ENCODE measurements around the gene IKZF3. TPM values are rescaled to one million over a fixed set of nuclear protein-coding genes. Genes with fewer than 3 reads are reported as not detected.

IKZF3 gene
- polyA plus RNA-seq, 1 of the 3 experiments (the other 2 are of a cell fraction): not detected

DNA sequence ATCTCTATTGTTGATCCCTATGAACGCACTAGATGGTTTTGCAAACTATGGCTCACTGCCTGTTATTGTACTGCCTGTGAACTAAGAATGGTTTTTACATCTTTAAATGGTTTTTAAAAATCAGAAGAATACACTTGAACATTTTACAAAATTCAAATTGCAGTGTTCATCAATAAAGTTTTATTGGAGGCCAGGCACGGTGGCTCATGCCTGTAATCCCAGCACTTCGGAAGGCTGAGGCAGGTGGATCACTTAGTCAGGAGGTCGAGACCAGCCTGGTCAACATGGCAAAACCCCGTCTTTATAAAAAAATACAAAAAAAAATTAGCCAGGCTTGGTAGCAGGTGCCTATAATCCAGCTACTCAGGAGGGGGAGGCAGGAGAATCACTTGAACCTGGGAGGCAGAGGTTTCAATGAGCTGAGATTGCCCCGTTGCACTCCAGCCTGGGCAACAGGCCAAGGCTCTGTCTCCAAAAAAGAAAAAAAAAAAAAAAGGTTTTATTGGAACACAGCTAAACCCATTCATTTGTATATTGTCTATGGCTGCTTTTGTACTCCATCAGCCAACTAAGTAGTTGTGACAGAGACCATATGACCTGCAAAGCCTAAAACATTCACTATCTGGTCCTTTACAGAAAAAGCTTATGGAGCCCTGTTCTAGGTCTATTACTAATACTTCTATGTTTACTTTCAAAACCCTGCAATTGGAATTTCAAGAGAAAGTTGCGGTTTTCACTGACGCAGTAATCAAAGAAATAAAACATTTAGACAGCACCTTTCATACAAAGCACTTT lies 18.9 kb downstream of the IKZF3 start:
- Histone ChIP-seq H3K36me3 (replicated peaks in 1 of 2; ENCODE audit: control insufficient read depth in 1 of 2, insufficient read depth in 2 of 2, low read length in 1 of 2) (no peaks in the 10 kb centered on the region), H3K4me2 (no peak overlapping the region), H4K20me1 (ENCODE audit: insufficient read depth) (no peaks in the 10 kb centered on the region), H3K79me2 (ENCODE audit: insufficient read depth) (no peaks in the 10 kb centered on the region), H3K9ac (no peak overlapping the region), H3K4me1 (ENCODE audit: control insufficient read depth in 1 of 2, insufficient read depth in 2 of 2, low read depth in 1 of 2, low read length in 1 of 2) (no peaks in the 10 kb centered on the region), H3K9me2 (no peaks in the 10 kb centered on the region), H2AFZ (ENCODE audit: low read depth) (no peak overlapping the region), H3K27me3 (ENCODE audit: insufficient read depth) (peaks cover 52% of the 10 kb centered on the region), H3K27ac (ENCODE audit: low read depth in 2 of 2, low read length in 1 of 2) (no peak overlapping the region), H3F3A (replicated peaks; ENCODE audit: insufficient read depth) (no peaks in the 10 kb centered on the region), H3K4me3 (ENCODE audit: low read depth in 2 of 2, low read length in 1 of 2) (no peak overlapping the region), H3K9me3 (no peaks in the 10 kb centered on the region)
- WGBS (ENCODE audit: low lambda C conversion rate): 7% methylated on average over 8 of the region's 8 CpGs
- ChIA-PET POLR2A (interaction anchor here (0.6 kb wide), 1 partner anchor 952 kb away, joined by 7 read pairs; no protein-coding TSS in a partner anchor), CTCF (interaction anchor here (0.7 to 1.2 kb wide), 2 partner anchors 94 to 115 kb away, joined by 3 read pairs; partner anchors contain the start of gene MIEN1)
- TF ChIP-seq RFX5 (IDR thresholded peaks at IDR 0.05; ENCODE audit: low read length) (no peak), GATA2 (CRISPR knock-in tag; IDR thresholded peaks at IDR 0.05) (no peak), TCF12 (IDR thresholded peaks at IDR 0.05) (no peak), EZH2phosphoT487 (IDR thresholded peaks at IDR 0.05; ENCODE audit: borderline replicate concordance, low read depth) (no peak), JUND (IDR thresholded peaks at IDR 0.05) (no peak), RCOR1 (IDR thresholded peaks at IDR 0.05; ENCODE audit: low read length) (no peak), POLR2AphosphoS5 (IDR thresholded peaks at IDR 0.05; ENCODE audit: low read depth, low read length) (no peak), FOXM1 (IDR thresholded peaks at IDR 0.05; ENCODE audit: low read depth) (no peak), NRF1 (IDR thresholded peaks at IDR 0.05; ENCODE audit: low read depth, low read length) (no peak), YY1 (IDR thresholded peaks at IDR 0.05; ENCODE audit: low read depth) (no peak)
- TF ChIP-seq, protein P1, sequence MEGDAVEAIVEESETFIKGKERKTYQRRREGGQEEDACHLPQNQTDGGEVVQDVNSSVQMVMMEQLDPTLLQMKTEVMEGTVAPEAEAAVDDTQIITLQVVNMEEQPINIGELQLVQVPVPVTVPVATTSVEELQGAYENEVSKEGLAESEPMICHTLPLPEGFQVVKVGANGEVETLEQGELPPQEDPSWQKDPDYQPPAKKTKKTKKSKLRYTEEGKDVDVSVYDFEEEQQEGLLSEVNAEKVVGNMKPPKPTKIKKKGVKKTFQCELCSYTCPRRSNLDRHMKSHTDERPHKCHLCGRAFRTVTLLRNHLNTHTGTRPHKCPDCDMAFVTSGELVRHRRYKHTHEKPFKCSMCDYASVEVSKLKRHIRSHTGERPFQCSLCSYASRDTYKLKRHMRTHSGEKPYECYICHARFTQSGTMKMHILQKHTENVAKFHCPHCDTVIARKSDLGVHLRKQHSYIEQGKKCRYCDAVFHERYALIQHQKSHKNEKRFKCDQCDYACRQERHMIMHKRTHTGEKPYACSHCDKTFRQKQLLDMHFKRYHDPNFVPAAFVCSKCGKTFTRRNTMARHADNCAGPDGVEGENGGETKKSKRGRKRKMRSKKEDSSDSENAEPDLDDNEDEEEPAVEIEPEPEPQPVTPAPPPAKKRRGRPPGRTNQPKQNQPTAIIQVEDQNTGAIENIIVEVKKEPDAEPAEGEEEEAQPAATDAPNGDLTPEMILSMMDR (IDR thresholded peaks at IDR 0.05): no peak
- TF ChIP-seq, protein P2, sequence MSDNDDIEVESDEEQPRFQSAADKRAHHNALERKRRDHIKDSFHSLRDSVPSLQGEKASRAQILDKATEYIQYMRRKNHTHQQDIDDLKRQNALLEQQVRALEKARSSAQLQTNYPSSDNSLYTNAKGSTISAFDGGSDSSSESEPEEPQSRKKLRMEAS (IDR thresholded peaks at IDR 0.05; ENCODE audit: low read depth): no peak
- TF ChIP-seq, protein P3, sequence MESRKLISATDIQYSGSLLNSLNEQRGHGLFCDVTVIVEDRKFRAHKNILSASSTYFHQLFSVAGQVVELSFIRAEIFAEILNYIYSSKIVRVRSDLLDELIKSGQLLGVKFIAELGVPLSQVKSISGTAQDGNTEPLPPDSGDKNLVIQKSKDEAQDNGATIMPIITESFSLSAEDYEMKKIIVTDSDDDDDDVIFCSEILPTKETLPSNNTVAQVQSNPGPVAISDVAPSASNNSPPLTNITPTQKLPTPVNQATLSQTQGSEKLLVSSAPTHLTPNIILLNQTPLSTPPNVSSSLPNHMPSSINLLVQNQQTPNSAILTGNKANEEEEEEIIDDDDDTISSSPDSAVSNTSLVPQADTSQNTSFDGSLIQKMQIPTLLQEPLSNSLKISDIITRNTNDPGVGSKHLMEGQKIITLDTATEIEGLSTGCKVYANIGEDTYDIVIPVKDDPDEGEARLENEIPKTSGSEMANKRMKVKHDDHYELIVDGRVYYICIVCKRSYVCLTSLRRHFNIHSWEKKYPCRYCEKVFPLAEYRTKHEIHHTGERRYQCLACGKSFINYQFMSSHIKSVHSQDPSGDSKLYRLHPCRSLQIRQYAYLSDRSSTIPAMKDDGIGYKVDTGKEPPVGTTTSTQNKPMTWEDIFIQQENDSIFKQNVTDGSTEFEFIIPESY (IDR thresholded peaks at IDR 0.05; ENCODE audit: borderline replicate concordance, low read depth): no peak
- DNase-seq: no peak

Measured in SK-N-SH (cell line).